ENCODE results near the gene CERT1.

GRCh38 chr5:75373862-75374261 lies 137.6 kb downstream of the CERT1 start:
- TF ChIP-seq CTCF (IDR thresholded peaks at IDR 0.05), result no peak
- TF ChIP-seq POLR2AphosphoS5 (IDR thresholded peaks at IDR 0.05), result no peak
- no peak for TF ChIP-seq POLR2A (IDR thresholded peaks at IDR 0.05)
- no peak for TF ChIP-seq EP300 (IDR thresholded peaks at IDR 0.05)
